Thymus (tissue), 11 donors: ENCODE measurements around the gene GSTK1. TPM values are rescaled to one million over a fixed set of nuclear protein-coding genes. Genes with fewer than 3 reads are reported as not detected.
"Not testable (repeated sequence)": the region's sequence is repeated elsewhere in the genome, so short reads cannot be mapped to it uniquely, and the experiment has no call there.

Experiments
- DNase-seq, 9 donors: peaks; one replicate each; pipeline ENCODE4 v3.0.0-alpha.2; 2013; ENCODE audit warnings: low spot score in 9 of 9, low read depth in 6 of 9, missing footprints in 1 of 9
- H3K27ac ChIP-seq, 2 donors: one replicate each; pipeline ENCODE4 v1.5.1; 2013; ENCODE audit warnings: control low read depth in 1 of 2, low read depth in 1 of 2, low read length in 1 of 2, mild to moderate bottlenecking in 1 of 2, moderate library complexity in 1 of 2
- H3K27me3 ChIP-seq, 2 donors: one replicate each; pipeline ENCODE4 v1.5.1; 2013; ENCODE audit warnings: low read length in 1 of 2; ENCODE audit not compliant: control insufficient read depth in 2 of 2, insufficient read depth in 1 of 2
- H3K36me3 ChIP-seq, 2 donors: one replicate each; pipeline ENCODE4 v1.5.1; 2013; ENCODE audit warnings: low read length in 1 of 2, mild to moderate bottlenecking in 1 of 2, moderate library complexity in 1 of 2; ENCODE audit not compliant: control insufficient read depth in 2 of 2, insufficient read depth in 2 of 2
- H3K4me1 ChIP-seq, 2 donors: one replicate each; pipeline ENCODE4 v1.5.1; 2013; ENCODE audit warnings: low read length in 2 of 2; ENCODE audit not compliant: control insufficient read depth in 2 of 2, insufficient read depth in 2 of 2
- H3K4me3 ChIP-seq, 2 donors: one replicate each; pipeline ENCODE4 v1.5.1; 2013; ENCODE audit warnings: low read length in 2 of 2, control low read depth in 1 of 2, mild to moderate bottlenecking in 1 of 2
- H3K9me3 ChIP-seq, 2 donors: one replicate each; pipeline ENCODE4 v1.5.1; 2013; ENCODE audit warnings: low read length in 1 of 2, mild to moderate bottlenecking in 1 of 2; ENCODE audit not compliant: control insufficient read depth in 2 of 2, insufficient read depth in 1 of 2
- WGBS: extraction: QIAGEN DNeasy Blood & Tissue Kit; methylation state at CpG from one replicate; pipeline ENCODE4 v1.1.7; 2013; 5-methylcytosine and 5-hydroxymethylcytosine counted together
- polyA plus RNA-seq: library from polyadenylated mRNA; stranded (reverse); fragments of 200-250 nt; gene quantifications from one replicate; pipeline ENCODE4 v1.2.3, GENCODE V29; 2013
- total RNA-seq: library from RNA; stranded (reverse); fragments of 120-200 nt; gene quantifications from one replicate; pipeline ENCODE4 v1.2.4, GENCODE V29; 2013
- donor health status: healthy.

The GSTK1 gene
- total and polyA plus RNA-seq, 2 donors = 130 to 141 TPM

DNA sequence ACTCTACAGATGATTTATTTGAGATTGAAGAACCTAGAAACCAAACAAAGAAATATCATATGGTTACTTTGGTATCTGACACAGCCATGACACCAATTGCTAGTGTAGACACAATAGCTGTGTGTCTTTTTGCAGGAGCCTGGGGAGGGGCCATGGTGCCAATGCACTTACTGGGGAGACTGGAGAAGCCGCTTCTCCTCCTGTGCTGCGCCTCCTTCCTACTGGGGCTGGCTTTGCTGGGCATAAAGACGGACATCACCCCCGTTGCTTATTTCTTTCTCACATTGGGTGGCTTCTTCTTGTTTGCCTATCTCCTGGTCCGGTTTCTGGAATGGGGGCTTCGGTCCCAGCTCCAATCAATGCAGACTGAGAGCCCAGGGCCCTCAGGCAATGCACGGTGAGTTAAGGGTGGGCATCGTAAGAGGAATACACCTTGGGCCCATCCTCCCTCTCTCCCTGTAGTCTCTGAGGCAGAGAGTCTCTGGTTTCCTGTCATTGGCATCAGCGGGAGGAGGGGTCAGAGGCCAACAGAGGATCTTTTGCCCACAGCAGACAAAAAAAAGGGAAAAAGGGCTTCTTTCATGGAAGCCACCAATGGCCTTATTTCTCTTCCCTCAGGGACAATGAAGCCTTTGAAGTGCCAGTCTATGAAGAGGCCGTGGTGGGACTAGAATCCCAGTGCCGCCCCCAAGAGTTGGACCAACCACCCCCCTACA is 22.7 kb downstream of the GSTK1 start:
- no peak for DNase-seq
- Histone ChIP-seq H3K27me3 (no peaks in the 10 kb centered on the region), H3K9me3 (peaks cover 0 to 7% of the 10 kb centered on the region in 2 donors), H3K36me3 (peaks cover 0 to 3% of the 10 kb centered on the region in 2 donors), H3K27ac (no peak overlapping the region), H3K4me1 (peaks cover 25 to 47% of the 10 kb centered on the region in 2 donors), H3K4me3 (no peak overlapping the region)
- WGBS = 99% methylated on average over 11 of the region's 11 CpGs

DNA sequence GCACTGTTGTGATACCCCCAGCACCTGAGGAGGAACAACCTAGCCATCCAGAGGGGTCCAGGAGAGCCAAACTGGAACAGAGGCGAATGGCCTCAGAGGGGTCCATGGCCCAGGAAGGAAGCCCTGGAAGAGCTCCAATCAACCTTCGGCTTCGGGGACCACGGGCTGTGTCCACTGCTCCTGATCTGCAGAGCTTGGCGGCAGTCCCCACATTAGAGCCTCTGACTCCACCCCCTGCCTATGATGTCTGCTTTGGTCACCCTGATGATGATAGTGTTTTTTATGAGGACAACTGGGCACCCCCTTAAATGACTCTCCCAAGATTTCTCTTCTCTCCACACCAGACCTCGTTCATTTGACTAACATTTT is 23.3 kb downstream of the GSTK1 start:
- Histone ChIP-seq H3K9me3 (peaks cover 0 to 7% of the 10 kb centered on the region in 2 donors), H3K27ac (no peak overlapping the region), H3K4me3 (no peak overlapping the region), H3K36me3 (peaks cover 0 to 7% of the 10 kb centered on the region in 2 donors), H3K27me3 (no peaks in the 10 kb centered on the region), H3K4me1 (peaks cover 25 to 47% of the 10 kb centered on the region in 2 donors)
- DNase-seq = no peak
- 100% methylated on average over 6 of the region's 6 CpGs for WGBS

GRCh38 chr7:143287339-143287934 is 24.2 kb downstream of the GSTK1 start:
- peaks cover 25 to 47% of the 10 kb centered on the region in 2 donors for H3K4me1 ChIP-seq
- WGBS = 84% methylated on average over 17 of the region's 17 CpGs
- peak overlapping the region; percentile 32 to 65 for H3K27ac ChIP-seq
- H3K36me3 ChIP-seq = peaks cover 4 to 15% of the 10 kb centered on the region in 2 donors
- H3K27me3 ChIP-seq = no peaks in the 10 kb centered on the region
- peaks cover 0 to 7% of the 10 kb centered on the region in 2 donors for H3K9me3 ChIP-seq
- DNase-seq = no peak
- H3K4me3 ChIP-seq = peak overlapping the region; percentile 87 to 97

GRCh38 chr7:143287935-143288826 is 24.9 kb downstream of the GSTK1 start, which contains the start of gene CASP2:
CASP2 (plus strand) TSS chr7:143288351; CDS start chr7:143288456, 105 bp downstream.
- Histone ChIP-seq H3K9me3 (peaks cover 0 to 7% of the 10 kb centered on the region in 2 donors), H3K27me3 (no peaks in the 10 kb centered on the region), H3K27ac (peak within 1 kb of the TSS; percentile 86 to 93), H3K4me1 (peaks cover 25 to 45% of the 10 kb centered on the region in 2 donors), H3K4me3 (peak within 1 kb of the TSS; percentile 87 to 97), H3K36me3 (peaks cover 11 to 22% of the 10 kb centered on the region in 2 donors)
- WGBS = 4% methylated on average over 84 of the region's 84 CpGs
- DNase-seq = peak; percentile 80 to 98 (median 95)

GRCh38 chr7:143288836-143289235 is 25.6 kb downstream of the GSTK1 start:
- peaks cover 19 to 39% of the 10 kb centered on the region in 2 donors for H3K4me1 ChIP-seq
- peak overlapping the region; percentile 86 to 93 for H3K27ac ChIP-seq
- peak overlapping the region; percentile 87 to 97 for H3K4me3 ChIP-seq
- DNase-seq = no peak
- 1% methylated on average over 11 of the region's 11 CpGs for WGBS
- H3K9me3 ChIP-seq = peaks cover 0 to 7% of the 10 kb centered on the region in 2 donors
- no peaks in the 10 kb centered on the region for H3K27me3 ChIP-seq
- H3K36me3 ChIP-seq = peaks cover 17 to 29% of the 10 kb centered on the region in 2 donors

- Histone ChIP-seq H3K4me1 (peaks cover 15 to 33% of the 10 kb centered on the region in 2 donors), H3K9me3 (peaks cover 0 to 7% of the 10 kb centered on the region in 2 donors), H3K27ac (no peak overlapping the region), H3K4me3 (peak overlapping the region; percentile 87 to 97), H3K36me3 (peaks cover 23 to 34% of the 10 kb centered on the region in 2 donors), H3K27me3 (no peaks in the 10 kb centered on the region)
- no peak for DNase-seq
- WGBS = 27% methylated on average over 6 of the region's 6 CpGs
These were observed 26.2 kb downstream of the GSTK1 start for GRCh38 chr7:143289421-143289820.

DNA sequence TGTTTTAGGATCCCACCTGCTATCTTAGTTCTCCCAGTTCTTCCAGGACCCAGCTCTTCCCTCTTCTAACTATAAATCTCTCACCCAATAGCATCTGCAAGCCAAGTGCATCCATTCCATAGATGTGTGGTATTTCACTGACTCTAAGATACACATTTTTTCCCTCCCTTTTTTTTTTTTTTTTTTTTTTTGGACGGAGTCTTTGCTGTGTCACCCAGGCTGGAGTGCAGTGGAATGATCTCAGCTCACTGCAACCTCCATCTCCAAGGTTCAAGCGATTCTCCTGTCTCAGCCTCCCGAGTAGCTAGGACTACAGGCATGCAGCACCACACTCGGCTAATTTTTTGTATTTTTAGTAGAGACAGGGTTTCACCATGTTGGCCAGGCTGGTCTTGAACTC is 26.6 kb downstream of the GSTK1 start:
- not testable (repeated sequence) for H3K27ac ChIP-seq, H3K9me3 ChIP-seq, H3K27me3 ChIP-seq, DNase-seq
- peaks cover 15 to 28% of the 10 kb centered on the region in 2 donors for H3K4me1 ChIP-seq
- H3K36me3 ChIP-seq = peaks cover 28 to 39% of the 10 kb centered on the region in 2 donors
- peak overlapping the region; percentile 87 to 97 for H3K4me3 ChIP-seq
- 68% methylated on average over 4 of the region's 4 CpGs for WGBS

DNA sequence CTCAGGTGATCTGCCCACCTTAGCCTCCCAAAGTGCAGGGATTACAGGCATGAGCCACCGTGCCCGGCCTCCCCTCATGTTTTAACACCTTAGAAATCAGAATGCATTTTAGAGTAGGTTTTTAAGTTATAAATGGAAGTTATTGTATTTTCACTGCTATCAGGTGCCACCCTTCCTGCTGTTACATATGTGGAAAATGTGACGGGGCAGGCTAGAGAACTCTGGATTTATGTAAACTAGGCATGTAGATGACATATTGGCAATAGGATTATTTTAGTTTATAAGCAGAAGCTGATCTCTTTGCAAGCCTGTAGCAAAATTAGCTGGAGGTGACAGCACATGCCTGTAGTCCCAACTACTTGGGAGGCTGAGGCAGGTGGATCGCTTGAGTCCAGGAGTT is 27.1 kb downstream of the GSTK1 start:
- Histone ChIP-seq H3K4me1 (peaks cover 15 to 27% of the 10 kb centered on the region in 2 donors), H3K9me3 (peaks cover 0 to 7% of the 10 kb centered on the region in 2 donors)

More for the DNA sequence above, 27.1 kb downstream of the GSTK1 start:
- Histone ChIP-seq H3K27me3 (no peaks in the 10 kb centered on the region), H3K4me3 (peak overlapping the region in 1 of 2 donors; percentile 97), H3K27ac (no peak overlapping the region), H3K36me3 (peaks cover 31 to 43% of the 10 kb centered on the region in 2 donors)
- 81% methylated on average over 4 of the region's 4 CpGs for WGBS
- DNase-seq = no peak
